WERI-Rb-1 (cell line): ENCODE data around the gene RPRD1A.

Experiments used
- DNase-seq: peaks from one replicate; pipeline ENCODE4 v3.0.0-alpha.2; 2020
- H3K27ac ChIP-seq: fragments of 250-450 bp; sonication (Bioruptor Pico); 2 replicates; pipeline ENCODE4 v1.5.1; 2020; ENCODE audit warnings: mild to moderate bottlenecking, moderate library complexity
- H3K27me3 ChIP-seq: fragments of 250-450 bp; sonication (Bioruptor Pico); 2 replicates; pipeline ENCODE4 v1.5.1; 2021; ENCODE audit warnings: mild to moderate bottlenecking, low read depth, moderate library complexity; ENCODE audit not compliant: insufficient read depth, severe bottlenecking
- H3K36me3 ChIP-seq: fragments of 250-450 bp; sonication (Bioruptor Pico); 2 replicates; pipeline ENCODE4 v1.5.1; 2020; ENCODE audit warnings: mild to moderate bottlenecking, moderate library complexity
- H3K4me3 ChIP-seq: 2 replicates; pipeline ENCODE4 v1.5.1; 2011; ENCODE audit warnings: low read depth, mild to moderate bottlenecking, control low read depth, low read length
- H3K9me3 ChIP-seq: fragments of 250-450 bp; sonication (Bioruptor Pico); 2 replicates; pipeline ENCODE4 v1.5.1; 2021; ENCODE audit warnings: mild to moderate bottlenecking, moderate library complexity; ENCODE audit not compliant: severe bottlenecking
- TF ChIP-seq, protein P1 (sequence below): IDR thresholded peaks from 2 replicates; pipeline ENCODE4 v1.5.1; 2011; ENCODE audit warnings: low read depth, mild to moderate bottlenecking, control low read depth, inconsistent platforms, low read length

RPRD1A gene

DNA sequence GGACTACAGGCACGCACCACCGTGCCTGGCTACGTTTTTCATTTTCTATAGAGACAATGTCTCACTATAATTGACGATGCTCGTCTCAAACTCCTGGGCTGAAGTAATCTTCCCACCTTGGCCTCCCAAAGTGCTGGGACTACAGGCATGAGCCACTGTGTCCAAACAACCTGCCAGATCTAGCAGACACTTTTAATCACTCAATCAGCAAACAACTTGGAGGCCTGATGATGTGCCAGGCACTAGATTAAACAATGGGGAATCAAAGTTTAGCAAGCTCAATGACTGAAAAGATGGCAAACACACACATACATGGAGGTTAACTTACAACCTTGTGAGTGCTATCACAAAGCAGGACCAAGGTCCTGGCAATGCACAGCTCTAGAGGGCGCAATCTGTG lies 124.7 kb downstream of the RPRD1A start:
- H3K27ac ChIP-seq, result no peak overlapping the region
- H3K4me3 ChIP-seq, result no peak overlapping the region
- no peaks in the 10 kb centered on the region for H3K27me3 ChIP-seq
- TF ChIP-seq, protein P1, sequence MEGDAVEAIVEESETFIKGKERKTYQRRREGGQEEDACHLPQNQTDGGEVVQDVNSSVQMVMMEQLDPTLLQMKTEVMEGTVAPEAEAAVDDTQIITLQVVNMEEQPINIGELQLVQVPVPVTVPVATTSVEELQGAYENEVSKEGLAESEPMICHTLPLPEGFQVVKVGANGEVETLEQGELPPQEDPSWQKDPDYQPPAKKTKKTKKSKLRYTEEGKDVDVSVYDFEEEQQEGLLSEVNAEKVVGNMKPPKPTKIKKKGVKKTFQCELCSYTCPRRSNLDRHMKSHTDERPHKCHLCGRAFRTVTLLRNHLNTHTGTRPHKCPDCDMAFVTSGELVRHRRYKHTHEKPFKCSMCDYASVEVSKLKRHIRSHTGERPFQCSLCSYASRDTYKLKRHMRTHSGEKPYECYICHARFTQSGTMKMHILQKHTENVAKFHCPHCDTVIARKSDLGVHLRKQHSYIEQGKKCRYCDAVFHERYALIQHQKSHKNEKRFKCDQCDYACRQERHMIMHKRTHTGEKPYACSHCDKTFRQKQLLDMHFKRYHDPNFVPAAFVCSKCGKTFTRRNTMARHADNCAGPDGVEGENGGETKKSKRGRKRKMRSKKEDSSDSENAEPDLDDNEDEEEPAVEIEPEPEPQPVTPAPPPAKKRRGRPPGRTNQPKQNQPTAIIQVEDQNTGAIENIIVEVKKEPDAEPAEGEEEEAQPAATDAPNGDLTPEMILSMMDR, result no peak
- no peaks in the 10 kb centered on the region for H3K36me3 ChIP-seq
- no peak for DNase-seq
- H3K9me3 ChIP-seq, result no peaks in the 10 kb centered on the region

DNA sequence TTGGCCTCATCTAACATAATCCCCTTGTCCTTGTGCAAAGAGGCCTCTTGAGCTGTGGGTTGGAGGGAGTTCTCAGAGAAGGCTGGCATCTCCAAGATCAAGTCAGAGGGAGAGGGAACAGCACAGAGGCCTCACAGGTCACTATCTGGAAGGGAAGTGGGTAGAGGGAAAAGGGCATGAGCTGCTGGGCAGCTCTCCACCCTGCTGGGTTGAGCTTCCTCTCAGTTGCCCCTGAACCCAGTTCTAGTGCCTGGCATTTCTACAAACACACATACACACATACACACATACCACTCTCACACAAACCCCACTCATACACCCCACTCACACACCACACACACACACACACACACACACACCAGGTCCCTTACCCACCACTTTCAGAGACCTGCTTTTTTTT lies 125.2 kb downstream of the RPRD1A start:
- no peak for DNase-seq
- no peaks in the 10 kb centered on the region for H3K36me3 ChIP-seq
- TF ChIP-seq, protein P1, result no peak

DNA sequence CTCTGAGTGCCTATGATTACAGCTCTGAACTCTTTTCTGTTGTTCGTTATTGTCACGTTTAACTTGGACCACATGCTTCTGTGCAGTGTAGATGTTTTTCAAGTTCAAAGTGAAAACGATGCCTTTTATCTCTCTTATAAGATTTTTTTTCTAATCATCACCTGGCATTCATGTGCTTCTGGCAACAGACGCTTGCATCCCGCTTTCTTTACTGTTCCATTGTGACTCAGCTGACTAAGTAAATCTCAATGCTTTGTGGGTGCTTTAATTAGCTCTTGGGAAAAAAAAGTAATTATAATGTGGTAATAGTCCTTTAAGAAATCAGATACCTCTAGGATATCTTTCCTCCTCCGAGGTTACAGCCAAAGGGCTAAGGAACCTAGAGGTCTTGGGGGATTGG lies 126.1 kb downstream of the RPRD1A start:
- H3K9me3 ChIP-seq, result no peaks in the 10 kb centered on the region
- H3K27ac ChIP-seq, result no peak overlapping the region
- TF ChIP-seq, protein P1, result no peak
- H3K27me3 ChIP-seq, result no peaks in the 10 kb centered on the region
- no peaks in the 10 kb centered on the region for H3K36me3 ChIP-seq
- no peak for DNase-seq
- H3K4me3 ChIP-seq, result no peak overlapping the region

More for the DNA sequence above, 125.2 kb downstream of the RPRD1A start:
- Histone ChIP-seq H3K27ac (no peak overlapping the region), H3K27me3 (no peaks in the 10 kb centered on the region), H3K4me3 (no peak overlapping the region), H3K9me3 (no peaks in the 10 kb centered on the region)
